ENCODE data around the gene CELF2. TPM values are rescaled to one million over a fixed set of nuclear protein-coding genes. Genes with fewer than 3 reads are reported as not detected.

CELF2 gene
- total and polyA plus RNA-seq, 2 of the 4 experiments (the other 2 are of a cell fraction) = 3.5 to 6.6 TPM

- Histone ChIP-seq H3K4me3 (ENCODE audit: insufficient read depth, low read depth, low read length) (no peak overlapping the region), H3K4me2 (ENCODE audit: low read depth, low read length) (no peak overlapping the region), H2AFZ (replicated peaks; ENCODE audit: low read length, poor library complexity) (no peak overlapping the region), H2AK9ac (replicated peaks; ENCODE audit: low read depth, low read length, poor library complexity) (no peak overlapping the region), H3K56ac (ENCODE audit: extremely low read depth, insufficient read depth, low read length) (no peak overlapping the region), H3K79me1 (ENCODE audit: low read depth in 1 of 2, low read length in 2 of 2) (no peaks in the 10 kb centered on the region), H3K9ac (ENCODE audit: low read depth, low read length) (no peak overlapping the region), H3K23ac (ENCODE audit: low read depth, low read length) (no peak overlapping the region), H4K8ac (ENCODE audit: low read depth in 2 of 2, low read length in 2 of 2) (no peak overlapping the region), H3K27ac (ENCODE audit: insufficient read depth, low read length) (no peak overlapping the region), H2BK20ac (ENCODE audit: low read depth, low read length) (no peak overlapping the region), H3K9me1 (ENCODE audit: insufficient read depth, low read length) (no peaks in the 10 kb centered on the region), H3K14ac (replicated peaks; ENCODE audit: low read depth, low read length) (no peak overlapping the region), H3K9me3 (ENCODE audit: control insufficient read depth, insufficient read depth, low read length) (no peaks in the 10 kb centered on the region), H4K5ac (ENCODE audit: low read depth, low read length) (no peak overlapping the region), H3K18ac (ENCODE audit: low read depth, low read length) (no peak overlapping the region), H4K20me1 (ENCODE audit: insufficient read depth, low read length) (no peaks in the 10 kb centered on the region), H2BK5ac (ENCODE audit: low read depth, low read length, poor library complexity, severe bottlenecking) (no peak overlapping the region), H2BK15ac (ENCODE audit: low read depth, low read length) (no peak overlapping the region), H3K36me3 (ENCODE audit: control insufficient read depth, insufficient read depth, low read length) (no peaks in the 10 kb centered on the region), H3K27me3 (ENCODE audit: control insufficient read depth, insufficient read depth, low read length) (no peaks in the 10 kb centered on the region), H3K4me1 (ENCODE audit: control insufficient read depth, insufficient read depth, low read length) (no peaks in the 10 kb centered on the region), H2BK120ac (ENCODE audit: low read depth, low read length) (no peak overlapping the region), H4K91ac (ENCODE audit: insufficient read depth, low read depth, low read length) (no peak overlapping the region), H2AK5ac (ENCODE audit: low read depth, low read length) (no peak overlapping the region), H3K4ac (ENCODE audit: low read depth, low read length) (no peak overlapping the region)
- POLR2A ChIA-PET (ENCODE audit: unreplicated experiment) = no interaction called here
- dilution Hi-C loops (cut with HindIII; ENCODE audit: low sequenced_read_pairs, unreplicated experiment) (no loop called here), intact Hi-C loops (cut with micrococcal nuclease) (no loop called here), in situ Hi-C loops (cut with MboI; ENCODE audit: low sequenced_read_pairs) (no loop called here)
- BruUV-seq (replicated peaks) = no TSS peak
- TF ChIP-seq ELK1 (IDR thresholded peaks at IDR 0.05; ENCODE audit: borderline replicate concordance, low read depth, low read length) (no peak), MAFK (IDR thresholded peaks at IDR 0.05; ENCODE audit: low read depth, low read length) (peak; percentile 91), SMC3 (IDR thresholded peaks at IDR 0.05; ENCODE audit: low read depth, low read length) (no peak), BHLHE40 (IDR thresholded peaks at IDR 0.05; ENCODE audit: low read depth, low read length) (no peak), POLR2A (IDR thresholded peaks at IDR 0.05; ENCODE audit: low read depth, low read length) (no peak)
- CTCF ChIA-PET = no interaction called here
- ATAC-seq (ENCODE audit: low read depth) (no peak), DNase-seq (no peak)
- WGBS, 2 experiments (ENCODE audit: extremely low coverage in 2 of 2, insufficient read length in 1 of 2) = no CpG with 5 or more reads among the region's 11 CpGs
Observed at GRCh38 chr10:11144626-11145494, 127.2 kb downstream of the CELF2 start.
